22Rv1 (cell line): Measurements from ENCODE around the gene TAF3.
A peak's percentile ranks its signal among the peaks of the same experiment; 100 is the strongest.

Experiments used
- H3K27ac ChIP-seq: fragments of 450-650 bp; 2 replicates; pipeline ENCODE4 v1.5.1; 2017
- ZFX ChIP-seq: fragments of 450-650 bp; IDR thresholded peaks from 2 replicates; pipeline ENCODE4 v1.6.1; 2017; ENCODE audit warnings: antibody characterized with exemption, borderline replicate concordance
- TF ChIP-seq, protein P1 (sequence below): fragments of 450-650 bp; IDR thresholded peaks from 2 replicates; pipeline ENCODE4 v1.5.1; 2017; ENCODE audit warnings: mild to moderate bottlenecking

TAF3 gene

DNA sequence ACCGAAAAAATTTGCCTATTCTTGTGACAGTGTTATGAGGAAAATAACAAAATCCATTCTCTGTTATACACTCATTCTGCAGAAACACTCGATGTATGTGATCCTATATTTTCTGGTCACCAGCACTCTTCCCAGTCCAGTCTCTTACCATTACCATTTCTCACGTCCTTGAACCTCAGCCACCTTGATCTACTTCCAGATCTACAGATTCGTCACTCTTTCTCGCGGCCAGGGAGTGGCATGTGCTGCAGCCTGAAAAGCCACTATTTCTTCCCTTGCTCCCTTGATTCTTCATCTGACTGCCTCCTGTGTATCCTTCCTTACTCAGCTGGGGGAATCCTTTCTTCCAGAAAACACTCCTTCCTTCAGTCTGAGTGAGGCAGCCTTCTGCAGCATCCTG is 14.1 kb upstream of the TAF3 start:
- no peak for TF ChIP-seq ZFX
- TF ChIP-seq, protein P1, sequence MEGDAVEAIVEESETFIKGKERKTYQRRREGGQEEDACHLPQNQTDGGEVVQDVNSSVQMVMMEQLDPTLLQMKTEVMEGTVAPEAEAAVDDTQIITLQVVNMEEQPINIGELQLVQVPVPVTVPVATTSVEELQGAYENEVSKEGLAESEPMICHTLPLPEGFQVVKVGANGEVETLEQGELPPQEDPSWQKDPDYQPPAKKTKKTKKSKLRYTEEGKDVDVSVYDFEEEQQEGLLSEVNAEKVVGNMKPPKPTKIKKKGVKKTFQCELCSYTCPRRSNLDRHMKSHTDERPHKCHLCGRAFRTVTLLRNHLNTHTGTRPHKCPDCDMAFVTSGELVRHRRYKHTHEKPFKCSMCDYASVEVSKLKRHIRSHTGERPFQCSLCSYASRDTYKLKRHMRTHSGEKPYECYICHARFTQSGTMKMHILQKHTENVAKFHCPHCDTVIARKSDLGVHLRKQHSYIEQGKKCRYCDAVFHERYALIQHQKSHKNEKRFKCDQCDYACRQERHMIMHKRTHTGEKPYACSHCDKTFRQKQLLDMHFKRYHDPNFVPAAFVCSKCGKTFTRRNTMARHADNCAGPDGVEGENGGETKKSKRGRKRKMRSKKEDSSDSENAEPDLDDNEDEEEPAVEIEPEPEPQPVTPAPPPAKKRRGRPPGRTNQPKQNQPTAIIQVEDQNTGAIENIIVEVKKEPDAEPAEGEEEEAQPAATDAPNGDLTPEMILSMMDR: no peak
- no peak overlapping the region for H3K27ac ChIP-seq

DNA sequence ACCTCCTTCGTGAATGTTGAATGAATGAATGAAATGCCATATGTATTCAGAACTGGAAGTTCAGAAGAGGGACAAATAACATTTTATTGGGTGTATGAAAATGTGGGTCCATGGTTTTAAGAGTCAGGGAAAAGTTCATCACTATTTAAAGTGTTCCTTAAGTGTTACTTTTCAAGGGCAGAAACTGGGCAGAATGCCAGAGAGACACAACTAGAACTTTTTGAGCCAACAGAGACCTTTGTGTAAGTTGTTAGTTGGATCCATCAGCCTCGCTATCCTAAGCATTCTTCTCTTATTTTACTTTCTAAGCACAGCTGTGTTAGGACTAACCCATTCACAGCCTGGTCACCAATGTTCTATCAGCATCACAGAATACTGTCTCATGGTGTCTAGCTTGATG is 13.6 kb upstream of the TAF3 start:
- TF ChIP-seq ZFX: no peak
- TF ChIP-seq, protein P1: no peak
- no peak overlapping the region for H3K27ac ChIP-seq

DNA sequence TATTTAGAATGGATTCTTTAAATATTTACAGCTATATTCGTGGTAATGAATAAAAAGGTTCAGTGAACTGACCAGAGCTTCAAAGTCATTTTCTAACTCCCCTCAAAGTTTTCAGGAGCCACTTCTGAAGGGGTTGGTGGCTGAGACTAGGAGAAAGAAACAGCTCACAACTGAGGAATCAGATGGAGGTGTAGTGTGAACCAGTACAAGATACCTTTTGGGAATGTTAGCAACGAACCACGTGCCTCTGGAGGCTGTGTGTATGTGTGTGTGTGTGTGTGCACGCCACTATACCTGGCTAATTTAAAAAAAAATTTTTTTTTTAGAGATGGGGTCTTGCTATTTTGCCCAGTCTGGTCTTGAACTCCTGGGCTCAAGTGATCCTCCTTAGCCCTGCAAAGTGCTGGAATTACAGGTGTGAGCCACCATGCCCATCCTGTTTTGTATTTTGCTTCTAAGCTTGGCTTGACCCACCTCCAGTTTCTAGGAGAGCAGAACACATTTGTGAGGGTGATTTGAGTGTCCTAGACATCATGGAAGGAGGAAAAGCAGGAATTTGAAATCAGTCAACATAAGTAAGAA is 9.5 kb upstream of the TAF3 start:
- no peak overlapping the region for H3K27ac ChIP-seq
- TF ChIP-seq, protein P1: no peak
- no peak for TF ChIP-seq ZFX

DNA sequence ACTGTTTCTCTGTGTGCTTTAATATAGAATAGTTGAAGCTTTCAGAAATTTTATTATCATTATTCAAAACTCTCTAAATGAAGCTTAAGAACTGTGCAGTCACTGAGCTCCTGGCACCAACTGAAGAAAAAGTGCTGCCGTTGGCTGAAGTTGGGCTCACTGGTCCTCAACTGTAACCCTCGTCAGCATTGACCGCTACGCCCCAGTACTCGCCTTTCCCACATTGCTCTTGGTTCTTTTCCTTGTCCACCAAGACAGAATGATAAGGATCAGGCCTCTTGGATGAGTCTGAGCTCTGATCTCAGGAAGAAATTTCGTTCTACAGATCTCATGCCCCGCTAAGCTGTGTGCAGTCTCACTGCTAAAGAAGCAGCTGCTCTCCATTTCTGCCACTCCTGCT is 7.9 kb upstream of the TAF3 start:
- no peak for TF ChIP-seq ZFX
- TF ChIP-seq, protein P1: no peak
- H3K27ac ChIP-seq: no peak overlapping the region

DNA sequence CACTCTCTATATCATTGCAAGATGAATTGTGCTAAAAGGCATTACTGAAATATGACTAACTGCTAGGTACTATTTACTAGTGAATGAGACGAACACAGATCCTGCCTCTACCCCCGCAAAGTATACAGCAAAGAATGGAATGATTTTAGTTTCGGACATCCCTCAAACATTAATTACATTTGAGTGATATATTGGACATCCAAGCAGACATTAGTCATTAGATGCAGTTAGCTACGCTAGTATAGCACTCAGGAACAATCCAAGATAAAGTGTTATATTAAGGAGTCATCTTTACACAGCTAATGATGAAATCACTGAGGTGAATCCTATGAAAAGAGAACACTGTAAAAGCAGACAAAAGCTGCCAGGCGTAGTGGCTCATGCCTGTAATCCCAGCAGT is 7.3 kb upstream of the TAF3 start:
- TF ChIP-seq, protein P1: no peak
- TF ChIP-seq ZFX: no peak
- H3K27ac ChIP-seq: peak overlapping the region; percentile 32; the same call in 1 of the 2 replicates

DNA sequence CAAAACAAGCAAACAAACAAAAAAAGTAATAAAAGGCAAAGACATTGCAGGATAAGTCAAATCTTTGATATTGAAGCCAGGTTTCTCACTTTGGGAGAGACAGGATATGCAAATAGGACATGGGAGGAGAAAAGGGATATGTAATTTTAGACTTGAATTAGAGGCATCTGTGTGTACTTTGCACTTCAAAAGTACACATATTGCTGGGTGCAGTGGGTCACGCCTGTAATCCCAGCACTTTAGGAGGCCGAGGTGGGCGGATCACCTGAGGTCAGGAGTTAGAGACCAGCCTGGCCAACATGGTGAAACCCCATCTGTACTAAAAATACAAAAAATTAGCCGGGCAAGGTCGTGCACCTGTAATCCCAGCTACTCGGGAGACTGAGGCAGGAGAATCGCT is 6.6 kb upstream of the TAF3 start:
- H3K27ac ChIP-seq: peak overlapping the region; percentile 32; the same call in 1 of the 2 replicates

DNA sequence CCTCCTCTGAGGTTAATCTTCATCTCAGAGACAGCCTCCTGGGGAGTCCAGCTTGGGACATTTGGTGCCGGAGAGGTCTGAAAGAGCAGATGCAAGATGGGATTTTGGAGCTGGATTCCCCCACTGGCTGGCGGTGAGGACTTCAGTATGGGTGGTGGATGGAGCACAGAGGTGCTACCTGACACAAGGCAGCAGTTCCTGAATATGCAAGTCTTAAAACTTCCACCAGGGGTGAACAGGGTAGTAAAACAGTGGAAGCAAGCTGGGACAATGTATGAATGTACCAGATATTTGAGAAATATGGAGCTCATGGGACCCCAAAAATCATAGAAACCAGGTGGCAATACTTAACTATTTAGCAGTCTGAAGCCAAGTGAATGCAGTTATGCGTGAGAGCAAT is 4.8 kb upstream of the TAF3 start:
- no peak overlapping the region for H3K27ac ChIP-seq
- TF ChIP-seq, protein P1: no peak
- TF ChIP-seq ZFX: no peak

DNA sequence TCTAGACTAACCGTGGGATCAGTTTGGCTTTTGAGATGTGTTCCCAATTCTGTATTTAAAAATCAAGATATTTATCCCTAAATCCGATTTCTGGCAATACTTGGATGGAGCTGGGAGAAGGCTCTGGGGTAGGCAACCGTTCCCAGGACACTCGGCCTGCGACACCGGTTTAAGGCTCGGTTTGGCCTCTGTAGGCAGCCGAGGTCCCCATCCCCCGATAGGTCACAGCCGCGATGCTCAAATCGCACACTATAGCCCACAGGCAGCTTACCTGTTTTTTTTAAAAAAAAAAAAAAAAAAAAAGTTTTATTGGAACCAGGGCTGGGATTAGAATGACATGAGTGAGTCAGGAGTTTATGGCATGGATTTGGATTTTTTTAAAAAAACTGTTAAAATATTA is 729 bp upstream of the TAF3 start:
- H3K27ac ChIP-seq: peak overlapping the region; percentile 48; the same call in 1 of the 2 replicates
- TF ChIP-seq, protein P1: no peak
- no peak for TF ChIP-seq ZFX
